CD4-positive, alpha-beta T cell treated with Interleukin-17A for 1 hour (primary cell): ENCODE measurements around the gene HS2ST1.
"Not testable (repeated sequence)": the region's sequence is repeated elsewhere in the genome, so short reads cannot be mapped to it uniquely, and the experiment has no call there.

Experiments used
- DNase-seq: peaks from one replicate; pipeline ENCODE4 v3.0.0-alpha.2; 2020

HS2ST1 gene

DNA sequence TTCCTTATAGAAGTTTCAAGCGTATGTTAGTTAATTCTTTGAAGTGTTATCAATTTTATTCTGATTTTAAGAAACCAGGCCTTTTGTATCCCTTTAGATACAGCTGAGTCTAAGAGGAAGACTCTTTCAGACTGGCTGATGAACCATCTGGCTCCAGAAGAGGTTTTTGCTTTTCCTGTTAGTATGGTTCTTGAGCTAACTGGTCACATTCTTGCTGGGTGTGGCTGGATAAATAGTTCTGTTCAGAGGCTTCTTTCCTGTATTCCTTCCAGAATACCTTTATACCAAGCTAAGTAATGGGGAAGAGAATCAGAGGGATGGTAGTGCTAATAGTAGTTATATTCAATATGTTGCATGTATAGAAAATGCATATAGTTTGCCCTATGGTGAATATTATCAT is 12.4 kb downstream of the HS2ST1 start:
- no peak for DNase-seq

DNA sequence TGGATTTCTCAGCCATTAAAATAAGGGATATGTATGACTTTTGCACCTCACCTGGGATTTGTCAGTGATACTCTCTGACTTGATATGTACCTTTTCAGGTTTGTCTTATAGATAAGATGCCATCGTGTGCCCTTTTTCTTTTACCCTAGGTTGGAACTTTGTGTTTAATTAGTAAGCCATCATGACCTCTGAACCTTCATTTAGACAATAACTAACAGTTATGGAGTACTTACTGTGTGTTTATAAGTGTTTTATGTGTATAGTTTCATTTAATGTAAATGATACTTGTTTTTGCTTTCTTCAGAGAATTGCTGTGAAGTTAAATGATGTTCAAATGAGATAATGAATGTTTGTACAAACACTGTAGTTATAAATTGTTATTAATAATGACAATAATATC is 14.4 kb downstream of the HS2ST1 start:
- DNase-seq = no peak

DNA sequence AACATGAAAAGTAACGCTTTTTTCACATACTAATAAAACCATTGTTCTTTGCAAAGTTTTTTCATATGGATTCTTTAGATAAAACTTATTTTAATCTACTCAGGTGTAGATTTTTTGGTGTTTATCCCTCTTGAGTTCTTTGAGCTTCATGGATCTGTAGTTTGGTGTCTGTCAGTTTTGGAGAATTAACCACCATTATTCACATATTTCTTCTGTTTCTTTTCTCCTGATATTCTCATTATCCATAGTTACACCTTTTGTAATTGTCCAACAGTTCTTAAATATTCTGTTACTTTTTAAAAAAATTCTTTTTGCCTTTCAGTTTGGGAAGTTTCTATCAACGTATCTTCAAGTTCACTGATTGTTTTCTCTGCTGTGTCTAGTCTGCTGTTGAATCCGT is 18.6 kb downstream of the HS2ST1 start:
- DNase-seq = no peak

DNA sequence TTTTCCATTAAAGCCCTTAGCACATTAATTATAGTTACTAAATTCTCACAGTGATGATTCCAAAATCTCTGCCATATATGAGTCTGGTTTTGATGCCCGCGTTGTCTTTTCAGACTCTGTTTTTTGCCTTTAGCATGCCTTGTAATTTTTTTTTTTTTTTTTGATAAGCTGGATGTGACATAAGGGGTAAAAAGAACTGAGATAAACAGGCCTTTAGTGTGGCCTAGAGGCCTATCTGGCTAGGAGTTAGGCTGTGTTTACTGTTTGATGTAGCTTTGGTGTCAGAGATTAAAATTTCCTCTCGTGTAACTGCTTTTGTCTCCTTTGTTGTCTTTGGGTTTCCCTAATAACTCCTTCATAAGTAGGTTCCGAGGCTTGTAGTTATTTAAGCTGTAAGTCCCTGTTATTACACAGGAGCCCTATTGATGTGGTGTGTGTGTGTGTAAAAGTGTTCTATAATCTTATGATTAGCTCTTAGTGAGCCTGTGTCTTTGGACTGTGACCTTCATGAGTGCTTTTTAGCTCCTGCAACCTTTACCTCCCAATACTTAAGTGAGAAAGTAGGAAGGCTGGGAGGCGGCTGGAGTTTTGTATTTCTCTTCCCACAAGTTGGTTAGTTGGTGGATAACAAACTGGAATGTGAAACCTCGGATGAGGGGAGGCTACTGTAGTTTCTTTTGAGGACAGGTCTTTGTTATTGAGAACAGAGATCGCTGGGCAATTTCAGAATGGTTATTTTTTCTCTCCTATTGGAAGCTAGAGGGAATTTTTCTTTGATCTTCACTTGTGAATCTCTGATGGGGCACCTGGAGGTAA is 19.3 kb downstream of the HS2ST1 start:
- no peak for DNase-seq

DNA sequence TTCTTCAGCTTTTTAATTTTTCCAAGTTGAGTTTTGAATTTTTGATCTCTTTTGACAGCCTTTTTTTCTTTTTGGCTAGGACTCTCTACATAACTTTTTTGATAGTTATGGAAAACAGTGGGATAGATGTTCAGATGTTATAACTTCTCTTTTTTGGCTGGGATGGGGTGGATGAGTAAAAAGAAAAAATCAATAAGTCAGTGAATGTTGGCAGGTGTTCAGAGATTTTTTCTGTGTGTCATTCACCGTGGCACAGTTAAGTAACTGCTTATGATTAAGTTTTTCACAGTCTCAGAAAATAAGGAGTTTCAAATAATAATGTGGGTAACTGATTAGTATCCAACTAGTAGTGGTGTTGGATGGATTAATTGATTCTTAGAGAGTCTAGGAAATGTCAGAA is 24.0 kb downstream of the HS2ST1 start:
- no peak for DNase-seq

DNA sequence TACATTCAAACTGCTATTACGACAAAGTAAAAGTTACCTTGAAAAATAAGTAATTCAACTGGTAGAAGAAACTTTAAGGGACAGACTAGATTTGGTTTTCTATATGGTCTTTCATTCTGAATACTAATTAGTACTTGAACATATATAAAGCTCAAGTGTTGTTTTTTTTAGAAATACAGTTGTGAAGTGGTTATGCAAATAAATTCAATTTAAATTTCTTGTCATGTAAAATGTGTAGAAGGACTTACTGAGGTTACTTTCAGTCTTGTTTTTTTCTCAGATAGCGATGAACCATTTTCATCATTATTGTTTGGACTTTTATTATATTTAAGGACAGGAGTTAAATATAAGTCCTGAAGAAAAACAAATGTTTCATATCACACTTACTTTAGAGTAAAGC is 24.4 kb downstream of the HS2ST1 start:
- no peak for DNase-seq

DNA sequence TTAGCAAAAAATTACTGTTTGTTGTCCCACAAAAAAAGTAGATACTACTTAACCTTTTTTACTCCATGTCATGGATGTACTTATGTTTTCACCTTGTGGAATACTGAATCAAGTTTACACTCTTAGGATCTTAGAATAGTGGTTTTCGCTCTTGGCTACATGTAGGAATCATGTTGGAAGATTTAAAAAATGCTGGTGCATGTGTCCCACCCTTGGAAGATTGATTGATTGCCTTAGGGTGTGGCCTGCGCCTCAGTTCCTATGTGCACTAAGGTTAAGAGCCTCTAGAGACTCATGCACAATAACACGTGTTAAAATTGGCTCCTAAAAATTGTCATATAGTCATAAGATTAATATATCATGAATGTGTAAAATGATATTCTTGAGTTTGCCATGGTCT is 25.0 kb downstream of the HS2ST1 start:
- no peak for DNase-seq

DNA sequence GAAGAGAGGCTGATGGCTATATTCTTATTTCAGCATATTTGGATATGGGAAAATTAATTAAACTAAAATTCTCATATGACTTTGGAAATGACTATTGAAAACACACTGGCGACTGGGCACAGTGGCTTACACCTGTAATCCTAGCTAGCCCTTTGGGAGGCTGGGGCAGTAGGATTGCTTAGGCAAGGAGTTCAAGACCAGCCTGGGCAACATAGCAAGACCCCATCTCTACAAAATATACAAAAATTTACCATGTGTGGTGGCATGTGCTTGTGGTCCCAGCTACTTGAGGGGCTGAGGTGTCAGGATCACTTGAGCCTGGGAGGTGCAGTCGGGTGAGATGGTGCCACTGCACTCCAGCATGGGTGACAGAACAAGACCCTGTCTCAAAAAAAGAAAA is 26.2 kb downstream of the HS2ST1 start:
- DNase-seq = no peak

DNA sequence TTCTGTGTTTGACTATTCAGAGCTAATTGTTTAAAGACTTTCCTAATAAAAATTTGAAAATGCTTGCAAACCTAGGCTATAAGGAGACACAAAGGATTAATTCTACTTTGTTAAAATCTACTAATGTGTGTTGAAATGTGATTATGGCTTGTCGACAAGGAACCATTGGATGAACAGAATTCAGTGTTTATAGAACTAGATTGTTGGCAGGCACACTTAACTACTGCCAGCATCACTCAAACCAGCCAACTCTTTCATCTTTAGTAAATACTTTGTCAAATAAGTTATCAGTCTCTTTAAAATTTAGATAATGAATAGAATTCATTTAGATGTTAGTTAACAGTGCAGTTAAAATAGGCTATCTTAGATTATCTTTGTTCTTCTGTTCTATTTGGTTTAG is 27.6 kb downstream of the HS2ST1 start:
- DNase-seq = no peak

DNA sequence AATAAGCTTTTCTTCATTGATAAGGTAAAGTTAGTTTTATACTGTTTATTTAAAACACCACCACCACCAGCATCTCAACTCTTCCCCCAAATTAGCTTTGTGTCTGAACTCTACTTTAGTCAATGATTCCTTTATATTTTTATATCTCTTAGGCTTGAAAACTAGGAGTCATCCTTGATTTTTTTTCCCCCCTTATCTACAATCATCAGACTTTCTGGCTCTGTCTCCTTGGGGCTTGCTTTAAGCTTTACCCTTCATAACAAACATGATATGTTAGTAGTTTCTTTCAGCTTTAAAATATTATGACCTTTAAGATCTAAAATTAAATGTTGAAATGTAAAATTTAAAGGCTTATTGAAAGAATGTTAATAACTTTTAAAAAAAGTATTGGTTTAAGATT is 28.3 kb downstream of the HS2ST1 start:
- DNase-seq = no peak

DNA sequence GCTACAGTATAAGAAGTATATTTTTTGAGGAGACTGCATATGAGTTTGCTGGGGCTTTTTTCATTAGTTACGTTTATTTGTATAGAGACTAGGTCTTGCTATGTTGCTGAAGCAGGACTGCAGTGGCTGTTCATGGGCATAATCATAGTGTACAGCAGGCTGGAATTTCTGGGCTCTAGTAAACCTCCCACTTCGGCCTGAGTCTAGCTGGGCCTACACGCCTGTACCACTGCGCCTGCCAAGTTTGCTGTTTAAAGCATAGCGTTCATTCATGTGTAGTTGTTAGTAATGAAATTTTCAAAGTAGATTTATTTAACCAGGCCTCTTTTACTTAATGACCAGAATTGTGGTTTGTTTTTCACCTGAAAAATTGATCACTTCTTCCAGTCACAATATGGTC is 33.8 kb downstream of the HS2ST1 start:
- DNase-seq = no peak

DNA sequence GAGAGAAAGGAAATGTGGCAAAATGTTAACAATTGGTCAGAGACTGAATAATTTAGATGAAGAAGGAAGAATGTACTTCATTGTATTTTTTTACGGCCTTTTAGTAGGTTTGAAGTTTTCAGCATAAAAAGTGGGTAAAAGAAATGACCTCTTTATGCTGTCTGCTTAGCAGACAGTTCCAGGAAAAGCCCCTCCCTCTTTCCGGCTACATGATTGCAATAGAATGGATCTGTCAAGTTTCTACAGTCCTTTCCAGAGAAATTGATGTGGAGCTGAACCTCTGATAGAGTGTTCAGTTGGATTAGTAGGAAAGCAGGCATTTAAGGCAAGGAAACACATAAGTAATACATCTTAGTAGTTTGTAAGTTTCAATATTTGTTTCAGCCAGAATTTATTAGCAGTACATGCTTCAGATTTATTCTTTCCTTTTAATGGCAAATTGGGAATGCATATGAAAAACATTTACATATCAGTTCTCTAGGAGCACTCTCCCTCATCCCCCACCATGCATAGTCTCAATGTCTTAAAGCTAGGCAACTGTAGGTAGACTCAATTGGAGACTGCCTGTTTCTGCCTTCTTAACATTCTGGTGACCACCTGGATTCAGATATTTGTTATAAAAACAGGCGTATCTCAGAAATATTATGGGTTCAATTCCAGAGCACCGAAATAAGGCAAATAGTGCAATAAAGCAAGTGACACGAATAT is 36.4 kb downstream of the HS2ST1 start:
- no peak for DNase-seq

DNA sequence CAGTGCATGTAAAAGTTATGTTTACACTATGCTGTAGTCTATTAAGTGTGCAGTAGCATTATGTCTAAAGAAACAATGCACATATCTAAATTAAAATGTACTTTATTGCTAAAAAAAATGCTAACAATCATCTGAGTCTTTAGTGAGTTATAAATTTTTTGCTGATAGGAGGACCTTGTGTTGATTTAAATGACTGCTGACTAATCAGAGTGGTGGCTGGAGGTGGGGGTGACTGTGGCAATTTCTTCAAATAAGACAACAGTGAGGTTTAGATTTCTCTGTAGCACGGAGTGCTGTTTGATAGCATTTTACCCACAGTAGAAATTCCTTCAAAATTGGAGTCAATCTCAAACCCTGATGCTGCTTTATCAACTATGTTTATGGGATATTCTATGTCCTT is 37.0 kb downstream of the HS2ST1 start:
- no peak for DNase-seq

DNA sequence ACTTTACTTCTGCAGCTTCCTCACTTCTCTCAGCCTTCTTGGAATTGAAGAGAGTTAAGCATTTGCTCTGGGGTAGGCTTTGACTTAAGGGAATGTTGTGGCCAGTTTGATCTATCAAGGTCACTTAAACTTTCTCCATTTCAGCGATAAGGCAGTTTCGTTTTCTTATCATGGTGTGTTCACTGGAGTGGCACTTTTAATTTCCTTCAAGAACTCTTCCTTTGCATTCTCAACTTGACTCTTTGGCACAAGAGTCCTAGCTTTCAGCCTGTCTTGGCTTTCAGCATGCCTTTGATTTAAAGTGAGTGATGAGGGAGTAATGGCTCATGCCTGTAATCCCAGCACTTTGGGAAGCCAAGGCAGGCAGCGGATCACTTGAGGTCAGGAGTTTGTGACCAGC is 38.7 kb downstream of the HS2ST1 start:
- DNase-seq = no peak

DNA sequence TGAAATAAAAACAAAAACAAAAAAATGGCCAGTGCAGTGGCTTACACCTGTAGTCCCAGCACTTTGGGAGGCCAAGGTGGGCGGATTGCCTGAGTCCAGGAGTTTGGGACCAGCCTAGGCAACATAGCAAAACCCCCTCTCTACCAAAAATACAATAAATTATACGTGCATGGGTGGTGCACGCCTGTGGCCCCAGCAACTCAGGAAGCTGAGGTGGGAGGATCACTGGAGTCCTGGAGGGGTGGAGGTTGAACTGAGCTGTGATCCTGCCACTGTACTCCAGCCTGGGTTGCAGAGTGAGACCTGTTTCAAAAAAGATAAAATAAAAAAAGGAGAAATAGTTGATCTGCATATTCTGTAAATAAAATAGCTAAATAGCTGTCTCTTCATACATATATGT is 41.2 kb downstream of the HS2ST1 start:
- DNase-seq = no peak

DNA sequence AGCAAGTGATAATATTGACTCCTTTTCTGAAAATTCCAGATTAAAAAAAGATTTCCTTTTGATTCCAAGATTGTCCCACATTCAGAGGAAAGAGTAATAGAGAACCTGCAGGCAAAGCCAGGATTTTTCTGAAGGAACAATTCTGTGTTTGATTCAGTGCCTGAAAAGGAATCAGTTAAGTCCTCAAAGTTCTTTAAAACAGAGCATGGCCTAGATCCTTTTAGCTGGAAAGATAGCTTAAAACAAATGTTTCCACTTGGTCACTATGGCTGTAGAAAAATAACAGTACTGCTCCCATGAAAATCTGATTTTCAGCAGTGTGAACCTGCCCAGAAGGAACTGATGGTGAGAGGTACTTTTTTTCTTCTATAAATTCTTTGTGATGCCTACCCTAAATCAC is 41.8 kb downstream of the HS2ST1 start:
- no peak for DNase-seq

DNA sequence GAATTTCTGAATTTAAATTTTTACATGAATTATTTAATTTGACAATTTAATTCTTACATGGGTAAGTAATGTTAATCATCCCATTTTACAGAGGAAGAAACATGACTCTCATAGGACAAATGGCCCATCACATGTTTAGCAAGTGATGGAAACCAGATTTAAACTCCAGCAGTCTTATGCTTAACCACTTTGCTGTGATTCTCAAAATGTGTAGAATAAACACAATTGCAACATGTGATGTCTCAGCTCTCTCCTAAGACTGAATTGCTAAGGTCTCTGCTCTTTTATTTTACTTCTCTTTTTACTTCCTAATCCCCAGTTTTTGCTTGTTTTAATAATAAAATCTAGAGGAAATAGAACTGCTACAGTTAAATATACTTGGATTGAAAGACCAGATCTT is 42.8 kb downstream of the HS2ST1 start:
- DNase-seq = no peak

DNA sequence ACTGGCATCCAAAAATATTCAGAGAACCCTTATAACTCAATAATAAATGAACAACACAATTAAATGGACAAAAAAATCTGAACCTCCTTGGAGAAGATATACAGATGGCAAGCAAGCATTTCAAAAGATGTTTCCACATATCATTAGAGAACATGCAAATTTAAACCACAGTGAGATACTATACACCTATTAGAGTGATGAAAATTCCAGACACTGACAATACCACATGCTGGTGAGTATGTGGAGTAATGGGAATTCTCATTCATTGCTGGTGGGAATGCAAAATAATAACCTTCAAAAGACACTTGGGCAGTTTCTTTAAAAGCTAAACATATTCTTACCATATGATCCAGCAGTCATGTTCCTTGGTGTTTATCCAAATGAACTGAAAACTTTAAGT is 46.1 kb downstream of the HS2ST1 start:
- no peak for DNase-seq

DNA sequence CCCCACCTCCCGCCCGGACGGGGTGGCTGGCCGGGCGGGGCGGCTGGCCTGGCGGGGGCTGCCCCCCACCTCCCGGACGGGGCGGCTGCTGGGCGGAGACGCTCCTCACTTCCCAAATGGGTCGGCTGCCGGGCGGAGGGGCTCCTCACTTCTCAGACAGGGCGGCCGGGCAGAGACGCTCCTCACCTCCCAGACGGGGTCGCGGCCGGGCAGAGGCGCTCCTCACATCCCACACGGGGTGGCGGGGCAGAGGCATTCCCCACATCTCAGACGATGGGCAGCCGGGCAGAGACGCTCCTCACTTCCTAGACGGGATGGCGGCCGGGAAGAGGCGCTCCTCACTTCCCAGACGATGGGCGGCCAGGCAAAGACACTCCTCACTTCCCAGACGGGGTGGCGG is 49.4 kb downstream of the HS2ST1 start:
- not testable (repeated sequence) for DNase-seq

DNA sequence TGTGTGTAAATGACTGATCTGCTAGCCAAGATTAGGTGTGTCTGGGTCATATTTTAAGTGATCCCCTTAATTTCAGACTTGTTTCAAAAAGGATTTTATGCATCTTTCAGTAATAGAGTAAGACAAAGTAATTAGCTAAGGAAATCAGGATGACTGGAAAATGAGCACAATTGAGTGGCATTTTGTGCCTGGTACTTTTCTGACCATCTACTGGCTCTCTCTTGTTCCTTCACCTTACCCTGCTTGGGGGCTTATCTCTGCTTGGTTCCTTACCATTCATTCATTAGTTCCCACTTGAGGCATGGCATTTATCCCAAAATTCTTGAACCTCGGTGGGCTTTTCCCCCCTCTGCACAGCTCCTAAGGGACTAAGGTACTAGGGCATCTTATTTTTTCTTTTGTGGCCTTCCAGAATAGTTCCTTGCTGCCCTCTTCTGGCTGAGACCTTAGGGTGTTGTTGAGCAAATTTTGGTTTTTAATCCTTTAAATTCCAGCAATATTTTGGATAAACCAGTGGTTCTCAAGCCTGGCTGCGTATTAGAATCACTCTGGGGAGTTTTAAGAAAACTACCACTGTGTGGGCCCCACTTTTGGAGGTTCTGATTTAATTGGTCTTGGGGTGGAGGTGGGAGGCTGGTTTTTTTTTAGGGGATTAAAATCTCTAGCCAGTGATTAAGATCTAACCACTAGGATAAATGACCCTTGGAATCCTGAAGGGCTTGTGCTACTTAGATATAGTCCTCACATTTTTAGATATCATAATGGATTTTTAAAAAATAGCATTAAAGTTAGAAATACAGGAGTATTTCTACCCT is 50.8 kb downstream of the HS2ST1 start:
- DNase-seq = peak; percentile 26

DNA sequence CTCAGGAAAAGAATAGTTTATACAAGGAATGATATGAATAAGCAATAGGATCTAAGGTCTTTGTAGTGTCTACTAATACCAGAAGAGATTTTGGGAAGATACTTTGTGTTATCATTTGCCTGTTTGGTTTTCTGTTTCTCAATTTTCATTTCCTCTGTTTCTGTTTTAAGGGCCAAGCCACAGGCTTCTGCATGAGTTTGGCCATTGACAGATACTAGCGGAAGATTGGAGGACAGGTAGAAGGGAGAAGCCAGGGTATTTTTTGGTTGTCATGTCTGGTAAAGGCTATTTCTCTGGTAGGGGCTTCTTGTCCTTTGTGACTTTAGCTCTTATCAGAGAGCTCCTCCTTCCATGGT is 51.4 kb downstream of the HS2ST1 start:
- no peak for DNase-seq

DNA sequence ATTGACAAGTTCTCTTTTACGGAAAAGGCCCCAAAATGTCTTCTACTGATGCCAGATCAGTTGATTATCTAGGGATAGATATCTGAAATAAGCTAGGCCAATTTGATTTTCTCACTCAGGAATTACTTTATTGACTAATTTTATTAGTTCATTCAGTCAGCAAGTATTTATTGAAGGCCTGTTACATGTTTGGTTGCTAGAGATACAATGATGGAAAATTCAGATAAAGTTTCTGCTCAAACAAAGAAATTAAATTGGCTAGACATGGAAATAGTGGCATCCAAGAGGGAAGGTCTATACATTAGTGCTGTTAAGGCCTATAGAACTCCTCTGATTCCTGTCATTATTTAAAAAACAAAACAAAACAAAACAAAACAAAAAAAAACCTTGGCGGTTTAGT is 56.5 kb downstream of the HS2ST1 start:
- DNase-seq = no peak

DNA sequence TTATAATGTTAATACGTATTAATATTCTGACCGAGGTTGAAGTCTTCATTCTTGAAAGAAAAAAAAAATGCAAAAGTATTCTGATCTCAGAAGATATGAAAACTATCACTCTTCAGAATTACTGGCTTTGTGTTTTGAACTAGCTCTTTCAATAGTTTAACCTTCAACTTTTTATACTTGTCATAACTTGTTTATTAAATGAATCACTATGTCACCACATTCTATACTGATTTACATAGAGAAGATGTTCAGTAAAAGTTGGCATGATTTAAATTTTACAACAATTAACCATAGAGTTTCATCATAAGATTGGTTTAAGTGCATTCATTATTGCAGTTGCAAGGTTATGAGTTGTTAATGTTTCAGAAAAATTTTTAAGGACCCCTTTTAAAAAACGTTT is 57.3 kb downstream of the HS2ST1 start:
- no peak for DNase-seq

DNA sequence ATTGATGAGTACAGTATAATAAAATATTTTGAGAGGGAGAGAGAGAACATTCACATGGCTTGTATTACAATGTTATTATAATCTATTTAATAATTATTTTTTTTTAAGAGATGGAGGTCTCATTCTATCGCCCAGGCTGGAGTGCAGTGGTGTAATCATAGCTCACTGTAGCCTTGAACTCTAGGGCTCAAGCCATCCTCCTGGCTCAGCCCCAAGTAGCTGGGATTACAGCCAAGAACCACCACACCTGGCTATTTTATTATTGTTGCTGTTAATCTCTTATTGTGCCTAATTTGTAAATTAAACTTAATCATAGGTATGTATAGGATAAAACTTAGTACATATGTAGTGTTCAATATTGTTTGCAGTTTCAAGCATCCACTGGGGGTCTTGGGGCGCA is 57.8 kb downstream of the HS2ST1 start:
- DNase-seq = no peak
